Astrocyte of the hippocampus (primary cell): ENCODE results near the gene PSMD13.
"Not testable (repeated sequence)": the region's sequence is repeated elsewhere in the genome, so short reads cannot be mapped to it uniquely, and the experiment has no call there.

ENCODE experiments used
- DNase-seq: peaks from one replicate; pipeline ENCODE4 v3.0.0; 2011; ENCODE audit warnings: low read depth, low spot score

PSMD13 gene

GRCh38 chr11:236774-237767 is at the start of gene PSMD13:
TSS of gene PSMD13 (plus strand) at chr11:236976. CDS start at chr11:237050, 74 bp downstream.
- peak; percentile 93 for DNase-seq

GRCh38 chr11:189200-189783 is 47.5 kb upstream of the PSMD13 start:
- not testable (repeated sequence) for DNase-seq

GRCh38 chr11:189843-190311 is 46.9 kb upstream of the PSMD13 start:
- not testable (repeated sequence) for DNase-seq

- DNase-seq = not testable (repeated sequence)
Observed at GRCh38 chr11:190546-190945, 46.2 kb upstream of the PSMD13 start.

- DNase-seq = not testable (repeated sequence)
Observed at GRCh38 chr11:191490-192478, 45.0 kb upstream of the PSMD13 start.

- not testable (repeated sequence) for DNase-seq
Observed at GRCh38 chr11:192674-193128, 44.1 kb upstream of the PSMD13 start, which contains the start of gene SCGB1C1. TSS of gene SCGB1C1 (plus strand) at chr11:193078. CDS start at chr11:193100, 22 bp downstream.

GRCh38 chr11:193481-193880 is 43.3 kb upstream of the PSMD13 start:
- DNase-seq = not testable (repeated sequence)

GRCh38 chr11:196786-197731 is 39.7 kb upstream of the PSMD13 start:
- DNase-seq = no peak

- DNase-seq = no peak
Observed at GRCh38 chr11:197741-198235, 39.0 kb upstream of the PSMD13 start.

- no peak for DNase-seq
Observed at GRCh38 chr11:198236-198806, 38.5 kb upstream of the PSMD13 start.

GRCh38 chr11:199004-199581 is 37.7 kb upstream of the PSMD13 start:
- DNase-seq = no peak

- no peak for DNase-seq
Observed at GRCh38 chr11:199782-200181, 37.0 kb upstream of the PSMD13 start.

GRCh38 chr11:200224-201003 is 36.4 kb upstream of the PSMD13 start:
- DNase-seq = no peak

- DNase-seq = no peak
Observed at GRCh38 chr11:201966-202365, 34.8 kb upstream of the PSMD13 start.

- DNase-seq = no peak
Observed at GRCh38 chr11:202490-202889, 34.3 kb upstream of the PSMD13 start.

GRCh38 chr11:203056-203944 is 33.5 kb upstream of the PSMD13 start:
- DNase-seq = no peak

GRCh38 chr11:203945-204586 is 32.7 kb upstream of the PSMD13 start:
- no peak for DNase-seq
